WTC11 (cell line): ENCODE data around the gene STAG1. TPM values are rescaled to one million over a fixed set of nuclear protein-coding genes. Genes with fewer than 3 reads are reported as not detected.
A peak's percentile ranks its signal among the peaks of the same experiment; 100 is the strongest.

Experiments
- ATAC-seq: fragments of 200-7000 bp; cut with Tn5 transposase; 2 replicates; pipeline ENCODE4 v1.10.0; 2021; ENCODE audit warnings: mild to moderate bottlenecking, moderate library complexity
- CTCF ChIA-PET: fragments of 300-600 bp; sonication (Branson Sonifier 250); formaldehyde crosslinking; loops from one replicate; lab custom pipeline; 2021; ENCODE audit warnings: antibody characterized with exemption; lab: Charles Lee
- POLR2A ChIA-PET: fragments of 350-600 bp; sonication (Branson Sonifier 250); formaldehyde crosslinking; loops from one replicate; lab custom pipeline; 2021; ENCODE audit warnings: antibody characterized with exemption; lab: Charles Lee
- DNase-seq: peaks from one replicate; pipeline ENCODE4 v3.0.0; 2021; ENCODE audit warnings: low spot score
- H3K27ac Mint-ChIP-seq: 2 replicates; pipeline ENCODE4 v1.8.0; 2021; ENCODE audit warnings: mixed read lengths
- H3K27me3 Mint-ChIP-seq: 2 replicates; pipeline ENCODE4 v1.8.0; 2021; ENCODE audit warnings: low read depth, mild to moderate bottlenecking, moderate library complexity, mixed read lengths
- H3K36me3 Mint-ChIP-seq: 2 replicates; pipeline ENCODE4 v1.8.0; 2021; ENCODE audit warnings: mixed read lengths
- H3K4me1 Mint-ChIP-seq: 2 replicates; pipeline ENCODE4 v1.8.0; 2022; ENCODE audit warnings: mixed read lengths
- H3K4me3 Mint-ChIP-seq: 2 replicates; pipeline ENCODE4 v1.8.0; 2021; ENCODE audit warnings: mild to moderate bottlenecking, moderate library complexity, mixed read lengths
- H3K9me3 Mint-ChIP-seq: 2 replicates; pipeline ENCODE4 v1.8.0; 2021; ENCODE audit warnings: mixed read lengths
- CREB1 ChIP-seq: sonication (generic); formaldehyde crosslinking; IDR thresholded peaks from 2 replicates; pipeline ENCODE4 v1.8.0; 2023; ENCODE audit warnings: mild to moderate bottlenecking, missing genetic modification reagents
- CREM ChIP-seq: sonication (generic); formaldehyde crosslinking; IDR thresholded peaks from 2 replicates; pipeline ENCODE4 v1.8.1; 2022; ENCODE audit warnings: mild to moderate bottlenecking, missing genetic modification reagents, moderate library complexity
- ESRRA ChIP-seq: sonication (generic); formaldehyde crosslinking; IDR thresholded peaks from 2 replicates; pipeline ENCODE4 v1.8.1; 2022; ENCODE audit warnings: mild to moderate bottlenecking, missing genetic modification reagents, borderline replicate concordance
- FOXK1 ChIP-seq: sonication (generic); formaldehyde crosslinking; IDR thresholded peaks from 2 replicates; pipeline ENCODE4 v1.8.0; 2022; ENCODE audit warnings: mild to moderate bottlenecking, moderate library complexity, missing genetic modification reagents
- FOXP1 ChIP-seq: sonication (generic); formaldehyde crosslinking; IDR thresholded peaks from 2 replicates; pipeline ENCODE4 v1.8.0; 2022; ENCODE audit warnings: missing genetic modification reagents, mild to moderate bottlenecking, moderate library complexity, borderline replicate concordance
- GABPB1 ChIP-seq: sonication (generic); formaldehyde crosslinking; IDR thresholded peaks from 2 replicates; pipeline ENCODE4 v1.8.1; 2023; ENCODE audit warnings: mild to moderate bottlenecking, missing genetic modification reagents
- HMGXB4 ChIP-seq: sonication (generic); formaldehyde crosslinking; IDR thresholded peaks from 2 replicates; pipeline ENCODE4 v1.8.1; 2023; ENCODE audit warnings: mild to moderate bottlenecking, moderate library complexity, missing genetic modification reagents
- IRF1 ChIP-seq: sonication (generic); formaldehyde crosslinking; IDR thresholded peaks from 2 replicates; pipeline ENCODE4 v1.8.0; 2023; ENCODE audit warnings: missing genetic modification reagents
- MXD4 ChIP-seq: fragments of 250-450 bp; sonication (Bioruptor Pico); IDR thresholded peaks from 2 replicates; pipeline ENCODE4 v1.8.0; 2021; ENCODE audit warnings: mild to moderate bottlenecking, moderate library complexity, borderline replicate concordance
- NFE2L1 ChIP-seq: sonication (generic); formaldehyde crosslinking; IDR thresholded peaks from 2 replicates; pipeline ENCODE4 v1.8.1; 2023; ENCODE audit warnings: missing genetic modification reagents
- NFYB ChIP-seq: sonication (generic); formaldehyde crosslinking; conservative IDR thresholded peaks from 2 replicates; pipeline ENCODE4 v1.8.0; 2022; ENCODE audit warnings: low read depth, missing genetic modification reagents
- TCF7 ChIP-seq: sonication (generic); formaldehyde crosslinking; IDR thresholded peaks from 2 replicates; pipeline ENCODE4 v1.8.0; 2022; ENCODE audit warnings: mild to moderate bottlenecking, low read depth, missing genetic modification reagents, moderate library complexity
- USF2 ChIP-seq: sonication (generic); formaldehyde crosslinking; IDR thresholded peaks from 2 replicates; pipeline ENCODE4 v1.8.1; 2023; ENCODE audit warnings: mild to moderate bottlenecking, missing genetic modification reagents, moderate library complexity
- ZNF138 ChIP-seq: sonication (generic); formaldehyde crosslinking; conservative IDR thresholded peaks from 2 replicates; pipeline ENCODE4 v1.8.1; 2022; ENCODE audit warnings: mild to moderate bottlenecking, moderate library complexity, missing genetic modification reagents
- ZNF219 ChIP-seq: sonication (generic); formaldehyde crosslinking; IDR thresholded peaks from 2 replicates; pipeline ENCODE4 v1.8.0; 2023; ENCODE audit warnings: missing genetic modification reagents, mild to moderate bottlenecking, borderline replicate concordance
- ZNF423 ChIP-seq: fragments of 250-450 bp; sonication (Bioruptor Pico); IDR thresholded peaks from 2 replicates; pipeline ENCODE4 v2.1.2; 2022; ENCODE audit warnings: mild to moderate bottlenecking, moderate library complexity
- ZNF425 ChIP-seq: fragments of 250-450 bp; sonication (Bioruptor Pico); conservative IDR thresholded peaks from 2 replicates; pipeline ENCODE4 v1.9.0; 2021; ENCODE audit warnings: mild to moderate bottlenecking
- ZNF512 ChIP-seq: sonication (generic); formaldehyde crosslinking; IDR thresholded peaks from 2 replicates; pipeline ENCODE4 v1.8.1; 2022; ENCODE audit warnings: missing genetic modification reagents, borderline replicate concordance
- total RNA-seq: library from RNA; stranded (reverse); gene quantifications from 3 replicates; pipeline ENCODE4 v1.2.3, GENCODE V29; 2021

Gene STAG1
- total RNA-seq, 1 experiment from 2014 or later, result 20.7 TPM

- DNase-seq (no peak), ATAC-seq (no peak)
- H3K4me1 Mint-ChIP-seq, result no peaks in the 10 kb centered on the region
- TF ChIP-seq HMGXB4 (CRISPR knock-in tag), result no peak
- peak; percentile 77 for TF ChIP-seq GABPB1 (CRISPR knock-in tag)
- no peak for TF ChIP-seq ZNF512
- no peak for TF ChIP-seq MXD4 (CRISPR knock-in tag)
- 0 out of 2 replicates have a peak, but pooled peaks cover under 1% of the 10 kb centered on the region for H3K9me3 Mint-ChIP-seq
- peaks cover 8% of the 10 kb centered on the region for H3K36me3 Mint-ChIP-seq
- ChIA-PET POLR2A (no interaction called here), CTCF (no interaction called here)
- H3K4me3 Mint-ChIP-seq, result no peak overlapping the region
- no peak overlapping the region for H3K27ac Mint-ChIP-seq
- no peaks in the 10 kb centered on the region for H3K27me3 Mint-ChIP-seq
These were observed 253.2 kb downstream of the STAG1 start for GRCh38 chr3:136498919-136499447.

- TF ChIP-seq TCF7 (CRISPR knock-in tag), result no peak
- no peak for TF ChIP-seq ZNF423 (CRISPR knock-in tag)
- TF ChIP-seq CREM (CRISPR knock-in tag), result no peak
- TF ChIP-seq CREB1 (CRISPR knock-in tag), result no peak
- TF ChIP-seq ZNF138 (CRISPR knock-in tag), result no peak
- no peak for TF ChIP-seq ESRRA
- CTCF ChIA-PET, result no interaction called here
- no peak overlapping the region for H3K27ac Mint-ChIP-seq
These were observed 257.0 kb downstream of the STAG1 start for GRCh38 chr3:136495213-136495612.

GRCh38 chr3:136490646-136491405 lies 261.4 kb downstream of the STAG1 start:
- TF ChIP-seq NFYB (CRISPR knock-in tag), result no peak
- TF ChIP-seq FOXK1 (CRISPR knock-in tag), result no peak
- TF ChIP-seq NFE2L1 (CRISPR knock-in tag), result no peak
- TF ChIP-seq ZNF138 (CRISPR knock-in tag), result no peak
- no peak for TF ChIP-seq IRF1 (CRISPR knock-in tag)
- Mint-ChIP-seq H3K4me1 (no peaks in the 10 kb centered on the region), H3K9me3 (peaks cover 32% of the 10 kb centered on the region), H3K4me3 (no peak overlapping the region), H3K27me3 (no peaks in the 10 kb centered on the region), H3K27ac (no peak overlapping the region), H3K36me3 (peaks cover 48% of the 10 kb centered on the region)
- POLR2A ChIA-PET, result no interaction called here
- CTCF ChIA-PET, result no interaction called here
- ATAC-seq (no peak), DNase-seq (no peak)

More at GRCh38 chr3:136495213-136495612, 257.0 kb downstream of the STAG1 start:
- Mint-ChIP-seq H3K4me1 (no peaks in the 10 kb centered on the region), H3K9me3 (peaks cover 29% of the 10 kb centered on the region), H3K36me3 (peaks cover 38% of the 10 kb centered on the region), H3K4me3 (no peak overlapping the region), H3K27me3 (no peaks in the 10 kb centered on the region)
- POLR2A ChIA-PET, result no interaction called here
- no peak for DNase-seq
- no peak for ATAC-seq

GRCh38 chr3:136485777-136486176 lies 266.4 kb downstream of the STAG1 start:
- no peak for ATAC-seq
- Mint-ChIP-seq H3K36me3 (peaks cover 15% of the 10 kb centered on the region), H3K9me3 (peaks cover 7% of the 10 kb centered on the region; the same call in 1 of the 2 replicates), H3K27ac (no peak overlapping the region), H3K4me3 (no peak overlapping the region), H3K4me1 (peaks cover 3% of the 10 kb centered on the region; the same call in 1 of the 2 replicates), H3K27me3 (no peaks in the 10 kb centered on the region)
- ChIA-PET POLR2A (no interaction called here), CTCF (interaction anchor here (1.4 kb wide), 1 partner anchor 267 kb away, joined by 4 read pairs; the partner anchor contains the start of gene STAG1)
- TF ChIP-seq FOXP1 (CRISPR knock-in tag) (no peak), NFE2L1 (CRISPR knock-in tag) (no peak), ZNF219 (no peak), ZNF425 (CRISPR knock-in tag) (no peak), USF2 (CRISPR knock-in tag) (no peak)
- no peak for DNase-seq
